Left ventricle myocardium inferior (tissue), 1 donor: ENCODE results near the gene SNX22. TPM values are rescaled to one million over a fixed set of nuclear protein-coding genes. Genes with fewer than 3 reads are reported as not detected.

Experiments used
- DNase-seq: peaks from one replicate; pipeline ENCODE4 v3.0.0-alpha.2; 2020
- H3K27ac ChIP-seq: fragments of 200-600 bp; replicated peaks from 2 replicates; pipeline ENCODE4 v1.8.0; 2021
- H3K27me3 ChIP-seq: fragments of 200-600 bp; 2 replicates; pipeline ENCODE4 v1.8.0; 2021; ENCODE audit warnings: low read depth
- H3K36me3 ChIP-seq: fragments of 200-600 bp; 2 replicates; pipeline ENCODE4 v1.8.0; 2021
- H3K4me1 ChIP-seq: fragments of 200-600 bp; 2 replicates; pipeline ENCODE4 v1.8.0; 2021
- H3K4me3 ChIP-seq: fragments of 200-600 bp; 2 replicates; pipeline ENCODE4 v1.8.0; 2021; ENCODE audit warnings: mild to moderate bottlenecking, moderate library complexity
- H3K9me3 ChIP-seq: fragments of 200-600 bp; replicated peaks from 2 replicates; pipeline ENCODE4 v1.8.0; 2021
- intact Hi-C: fragments of 100-400 bp; cut with micrococcal nuclease; formaldehyde crosslinking; loops from one replicate; pipeline ENCODE4 v1.11.0; 2022
- total RNA-seq: library from RNA; stranded (reverse); fragmentation: NEBNext Ultra II Directional; extraction: Animal tissue kit (Norgen Biotek cat#: 25700); gene quantifications from one replicate; pipeline ENCODE4 v1.2.1, GENCODE V29; 2021
- TF ChIP-seq, protein P1 (sequence below): fragments of 200-600 bp; IDR thresholded peaks from 2 replicates; pipeline ENCODE4 v1.8.0; 2021; ENCODE audit warnings: antibody characterized with exemption, mild to moderate bottlenecking, borderline replicate concordance
- donor health status: DM: no; HTN: yes; CAD: no; lungs with severe emphysema.

Gene SNX22
- total RNA-seq, 1 donor from 2014 or later = 2.0 TPM

GRCh38 chr15:64205202-64205601 lies 53.7 kb downstream of the SNX22 start:
- no peaks in the 10 kb centered on the region for H3K27me3 ChIP-seq
- H3K36me3 ChIP-seq = peaks cover 44% of the 10 kb centered on the region
- TF ChIP-seq, protein P1, sequence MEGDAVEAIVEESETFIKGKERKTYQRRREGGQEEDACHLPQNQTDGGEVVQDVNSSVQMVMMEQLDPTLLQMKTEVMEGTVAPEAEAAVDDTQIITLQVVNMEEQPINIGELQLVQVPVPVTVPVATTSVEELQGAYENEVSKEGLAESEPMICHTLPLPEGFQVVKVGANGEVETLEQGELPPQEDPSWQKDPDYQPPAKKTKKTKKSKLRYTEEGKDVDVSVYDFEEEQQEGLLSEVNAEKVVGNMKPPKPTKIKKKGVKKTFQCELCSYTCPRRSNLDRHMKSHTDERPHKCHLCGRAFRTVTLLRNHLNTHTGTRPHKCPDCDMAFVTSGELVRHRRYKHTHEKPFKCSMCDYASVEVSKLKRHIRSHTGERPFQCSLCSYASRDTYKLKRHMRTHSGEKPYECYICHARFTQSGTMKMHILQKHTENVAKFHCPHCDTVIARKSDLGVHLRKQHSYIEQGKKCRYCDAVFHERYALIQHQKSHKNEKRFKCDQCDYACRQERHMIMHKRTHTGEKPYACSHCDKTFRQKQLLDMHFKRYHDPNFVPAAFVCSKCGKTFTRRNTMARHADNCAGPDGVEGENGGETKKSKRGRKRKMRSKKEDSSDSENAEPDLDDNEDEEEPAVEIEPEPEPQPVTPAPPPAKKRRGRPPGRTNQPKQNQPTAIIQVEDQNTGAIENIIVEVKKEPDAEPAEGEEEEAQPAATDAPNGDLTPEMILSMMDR = no peak
- no peaks in the 10 kb centered on the region for H3K4me1 ChIP-seq
- intact Hi-C loops = no loop called here
- no peak for DNase-seq
- H3K27ac ChIP-seq = no peak overlapping the region
- H3K4me3 ChIP-seq = no peak overlapping the region
- H3K9me3 ChIP-seq = no peaks in the 10 kb centered on the region

Other genes with a start within 250 kb of the SNX22 start
- gene DAPK2, start 105.2 kb upstream of the SNX22 start, total RNA-seq = 39.0 TPM
- gene CIAO2A, start 57.9 kb upstream of the SNX22 start, total RNA-seq = 71.0 TPM
- 72.1 TPM for gene SNX1, start 55.7 kb upstream of the SNX22 start, total RNA-seq
- 102 TPM for gene PPIB, start 11.3 kb downstream of the SNX22 start, total RNA-seq
- gene CSNK1G1, start 204.4 kb downstream of the SNX22 start, total RNA-seq = 6.3 TPM
- 0.58 TPM for gene PCLAF, start 229.7 kb downstream of the SNX22 start, total RNA-seq
- 13.5 TPM for gene TRIP4, start 236.1 kb downstream of the SNX22 start, total RNA-seq